H54 (cell line): Measurements from ENCODE around the gene JAZF1.

Experiments
- DNase-seq: peaks from one replicate; pipeline ENCODE4 v3.0.0; 2011; ENCODE audit warnings: low spot score, mixed read lengths; ENCODE audit not compliant: insufficient read length
- FAIRE-seq: peaks from 3 replicates; lab custom pipeline; 2011; peaks lifted over from hg19 to GRCh38; lab: Jason Lieb, UNC
- POLR2A ChIP-seq: IDR thresholded peaks from 2 replicates; pipeline ENCODE4 v1.6.1; 2011; ENCODE audit warnings: low read depth, mild to moderate bottlenecking, low read length

The JAZF1 gene

DNA sequence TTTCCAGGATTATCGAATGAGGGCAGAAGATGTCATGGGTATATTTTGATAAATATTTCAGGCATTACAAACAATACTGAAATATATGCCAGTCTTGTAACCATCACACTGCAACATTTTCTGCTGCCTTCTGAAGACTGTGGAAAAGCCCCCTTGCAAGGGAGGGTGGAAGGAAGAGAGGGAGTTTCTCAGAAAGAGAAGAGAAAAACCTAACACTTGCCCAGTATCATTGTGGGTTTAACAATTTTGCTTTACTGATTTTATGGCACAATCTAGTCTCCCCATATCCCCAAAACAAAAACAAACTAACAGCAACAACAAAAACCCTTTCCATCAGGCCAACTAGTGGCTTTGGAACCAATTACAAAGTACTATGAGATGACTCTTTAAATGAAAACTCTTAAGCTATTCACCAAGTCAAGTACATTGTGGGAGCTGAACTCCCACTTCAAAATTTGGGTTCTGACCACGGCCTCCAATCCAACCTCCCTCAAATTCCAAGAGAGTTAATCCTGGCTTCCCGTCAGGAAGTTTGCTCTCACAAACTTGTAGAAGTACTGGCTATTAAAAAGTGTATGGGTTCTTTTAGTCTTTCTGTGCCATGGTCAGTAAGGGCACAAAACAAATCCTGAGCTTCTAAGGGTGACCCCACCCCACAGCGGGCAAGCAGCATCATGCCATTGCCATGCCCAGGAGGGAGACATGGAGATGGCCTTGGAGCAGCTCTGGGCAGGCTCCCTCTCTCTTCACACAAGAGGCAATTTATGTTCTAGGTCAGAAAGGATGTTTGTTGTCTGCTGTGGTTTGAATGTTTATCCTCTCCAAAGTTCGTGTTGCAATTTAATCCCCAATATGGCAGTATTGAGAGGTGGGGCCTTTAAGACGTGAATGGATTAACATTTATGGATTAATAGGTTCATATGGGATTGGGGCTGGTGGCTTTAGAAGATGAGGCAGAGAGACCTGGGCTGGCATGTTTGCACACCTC lies 96.3 kb downstream of the JAZF1 start:
- TF ChIP-seq POLR2A = no peak
- no peak for DNase-seq
- no peak for FAIRE-seq

- no peak for FAIRE-seq
- no peak for DNase-seq
- no peak for TF ChIP-seq POLR2A
Measured at GRCh38 chr7:28083164-28083997, 97.2 kb downstream of the JAZF1 start.

GRCh38 chr7:28082071-28082470 lies 98.5 kb downstream of the JAZF1 start:
- DNase-seq (no peak), FAIRE-seq (no peak)
- TF ChIP-seq POLR2A = no peak

DNA sequence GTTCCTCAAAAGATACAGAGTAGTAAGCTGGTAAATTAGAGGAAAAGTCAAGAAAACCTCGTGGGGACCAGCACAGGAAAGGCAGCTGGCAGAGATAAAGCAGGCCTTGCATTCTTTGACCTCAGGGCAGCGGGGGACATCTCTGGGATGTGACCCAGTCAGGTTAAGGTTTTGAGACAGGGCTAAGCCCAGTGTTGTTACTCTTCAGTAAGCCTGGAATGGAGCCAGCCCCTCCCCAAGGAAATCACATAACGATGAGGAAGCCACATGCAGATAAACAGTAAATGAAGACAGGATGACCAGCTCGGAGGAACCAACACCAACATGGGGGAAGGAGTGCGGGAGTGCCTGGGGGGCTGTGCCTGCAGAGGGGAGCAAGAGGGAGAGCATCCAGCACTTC lies 99.6 kb downstream of the JAZF1 start:
- no peak for FAIRE-seq
- DNase-seq = no peak
- no peak for TF ChIP-seq POLR2A

DNA sequence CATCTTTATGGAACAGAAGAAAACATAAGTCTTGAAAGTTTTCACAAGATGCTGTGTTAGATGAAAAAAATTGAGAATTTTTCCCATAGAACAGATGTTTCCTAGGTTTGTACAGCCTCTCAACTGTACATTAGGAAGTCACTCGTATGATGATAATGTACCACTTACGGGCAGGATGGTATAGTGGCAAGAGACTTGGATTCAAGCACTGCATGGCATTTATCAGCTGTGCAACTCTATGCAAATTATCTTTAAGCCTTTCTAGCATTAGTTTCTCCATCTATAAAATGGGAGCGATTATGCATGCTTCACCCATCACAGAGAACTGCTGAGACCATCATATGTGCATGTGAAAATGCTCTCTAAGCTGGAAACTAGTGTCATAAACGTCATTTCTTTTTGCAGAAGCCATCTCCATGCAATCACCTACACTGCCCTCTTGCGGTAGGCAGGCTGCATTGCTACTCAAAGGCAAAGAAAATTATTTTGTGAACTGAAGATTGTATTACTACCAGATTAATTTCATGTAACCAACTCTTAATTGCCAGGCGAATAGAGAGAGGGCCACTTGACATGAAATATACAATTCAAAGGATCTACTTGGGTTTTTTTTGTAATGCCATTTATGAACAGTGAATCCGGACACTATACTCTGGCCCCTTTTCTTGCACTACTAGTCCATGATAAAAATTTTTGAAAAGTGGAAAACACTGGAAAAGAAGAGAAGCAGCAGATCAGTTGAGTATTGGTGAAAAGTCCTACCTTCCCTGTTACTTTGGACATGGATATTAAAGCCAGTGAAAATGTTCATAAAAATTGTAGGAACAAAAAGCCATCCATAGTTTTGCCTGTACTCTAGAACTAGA lies 102.3 kb downstream of the JAZF1 start:
- FAIRE-seq (peak; percentile 77), DNase-seq (peak; percentile 28)
- no peak for TF ChIP-seq POLR2A

DNA sequence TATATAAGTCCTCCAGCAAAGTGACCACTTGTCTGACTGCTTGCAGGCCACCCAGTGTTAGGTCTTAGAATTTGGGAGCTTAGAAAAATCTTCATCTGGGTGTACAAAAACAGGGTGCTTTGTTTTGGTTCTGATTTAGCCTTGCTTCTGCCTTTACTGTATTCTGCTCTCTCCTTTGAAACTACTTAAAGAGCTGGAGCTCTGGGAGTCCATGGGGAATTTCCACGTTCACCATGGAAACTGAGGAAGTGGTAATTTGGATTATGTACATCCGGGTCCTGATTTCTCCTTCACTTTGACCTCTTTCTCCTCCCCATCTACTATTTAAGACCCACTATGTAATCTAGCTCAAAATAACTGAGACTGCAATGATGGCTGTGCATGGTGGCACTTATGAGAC lies 103.0 kb downstream of the JAZF1 start:
- DNase-seq (no peak), FAIRE-seq (no peak)
- no peak for TF ChIP-seq POLR2A

DNA sequence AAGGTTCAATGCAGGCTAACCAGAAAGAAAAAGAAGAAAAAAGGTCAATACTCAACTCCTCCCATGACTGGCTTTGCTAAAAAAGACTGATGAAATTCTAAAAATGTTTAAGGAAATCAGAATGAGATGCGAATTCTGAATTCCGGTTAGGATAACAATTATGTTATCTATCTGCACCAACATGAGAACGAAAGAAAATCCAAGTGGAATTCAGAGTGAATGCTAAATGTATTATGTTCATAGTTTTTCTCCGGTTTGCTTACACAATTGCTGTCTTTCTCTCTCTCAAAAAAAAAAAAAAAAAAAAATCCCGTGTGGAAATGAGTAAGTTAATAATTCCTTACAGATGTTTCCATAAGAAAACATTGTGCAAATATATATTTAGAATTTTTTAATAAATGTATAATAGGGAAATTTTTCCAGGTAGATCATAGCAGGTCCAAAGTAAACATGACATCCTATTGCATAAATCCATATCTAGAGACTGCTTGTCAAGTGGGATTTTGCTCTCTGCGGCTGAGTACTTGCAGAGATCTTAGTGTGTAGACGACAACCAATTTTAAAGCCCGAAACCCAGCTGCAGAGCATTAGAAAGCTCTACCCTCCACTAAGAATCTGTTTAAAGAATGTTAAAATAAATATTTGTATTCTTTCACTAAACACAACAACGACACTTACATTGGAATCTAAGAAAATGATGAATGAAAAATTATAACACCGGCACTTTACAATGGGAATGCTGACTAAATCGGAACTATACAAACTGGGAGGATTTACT lies 104.0 kb downstream of the JAZF1 start:
- no peak for TF ChIP-seq POLR2A
- DNase-seq = no peak
- no peak for FAIRE-seq

DNA sequence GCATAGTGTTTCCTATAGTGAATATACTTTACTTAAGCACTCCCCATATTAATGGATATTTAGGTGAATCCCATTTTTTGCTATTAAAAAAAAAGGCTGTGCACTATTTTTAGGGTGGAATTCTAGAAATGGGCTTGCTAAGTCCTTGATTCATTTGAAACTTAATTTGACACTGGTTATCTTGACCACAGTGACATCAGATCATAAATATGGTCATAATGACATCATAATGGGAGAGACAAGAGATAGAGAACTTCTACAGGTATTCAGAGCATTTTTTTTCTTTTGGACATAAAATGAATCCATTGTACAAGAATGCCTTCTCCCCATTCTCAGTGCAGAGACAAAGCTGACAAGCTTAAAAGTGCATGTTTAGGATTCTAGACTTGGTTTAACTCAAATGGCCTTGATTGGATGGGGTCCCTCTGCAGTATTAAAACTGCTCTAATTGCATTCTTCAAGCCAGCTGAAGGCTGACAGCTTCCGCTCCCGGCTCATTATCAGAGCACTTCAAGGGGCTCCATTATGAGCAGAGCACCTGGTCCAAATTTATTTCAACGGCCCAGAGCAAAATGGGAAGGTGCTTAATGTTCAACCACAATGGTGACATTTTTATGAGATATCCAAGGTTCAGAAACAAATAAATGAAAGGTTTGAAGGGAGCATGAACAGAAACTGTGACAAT lies 104.8 kb downstream of the JAZF1 start:
- DNase-seq (no peak), FAIRE-seq (no peak)
- TF ChIP-seq POLR2A = no peak

- no peak for TF ChIP-seq POLR2A
- DNase-seq (no peak), FAIRE-seq (no peak)
Measured at GRCh38 chr7:28072876-28073514, 107.6 kb downstream of the JAZF1 start.

GRCh38 chr7:28071570-28071969 lies 109.0 kb downstream of the JAZF1 start:
- FAIRE-seq (no peak), DNase-seq (no peak)
- TF ChIP-seq POLR2A = no peak

DNA sequence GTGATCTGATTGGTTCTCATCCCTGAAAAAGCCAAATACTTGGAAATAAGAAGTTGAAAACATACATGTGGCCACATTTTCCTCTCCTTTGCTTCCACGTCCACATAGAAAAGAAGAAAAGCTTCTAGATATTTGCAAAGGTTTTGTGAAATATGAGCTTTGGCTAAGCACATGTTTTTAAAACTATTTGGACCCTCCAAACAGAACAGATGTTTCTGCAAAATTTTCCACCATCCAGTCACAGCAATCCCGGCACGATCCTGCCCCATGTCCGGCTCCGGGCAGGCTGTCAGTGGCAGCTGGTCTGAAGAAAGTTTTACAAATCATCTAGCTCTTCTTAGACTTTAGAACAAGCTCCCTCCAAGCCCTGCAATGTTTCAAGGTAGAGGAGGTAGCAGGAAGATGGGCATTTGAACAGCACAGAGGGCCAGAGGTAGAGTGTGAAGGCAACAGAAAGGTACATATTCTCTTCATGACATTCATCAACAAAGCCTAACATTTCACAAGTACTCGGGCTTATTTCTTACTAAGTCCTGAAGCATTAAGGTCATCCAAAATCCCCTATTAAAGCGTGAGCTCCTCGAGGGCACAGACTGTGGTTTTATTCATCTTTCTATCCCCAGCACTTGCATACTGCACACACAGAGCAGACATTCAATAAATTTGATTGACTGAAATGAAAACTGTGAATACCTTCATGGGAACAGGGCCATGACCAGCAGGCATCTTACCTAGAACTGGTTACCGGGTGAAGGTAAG lies 110.1 kb downstream of the JAZF1 start:
- DNase-seq = no peak
- no peak for TF ChIP-seq POLR2A
- FAIRE-seq = no peak
